NCI-H2196 (cell line): ENCODE results near the gene FOXF2.

ENCODE experiments used
- DNase-seq: peaks from one replicate; lab custom pipeline; 2025; ENCODE audit not compliant: unreplicated experiment; lab: John Stamatoyannopoulos, UW

Gene FOXF2

GRCh38 chr6:1438471-1438881, 49.1 kb downstream of the FOXF2 start:
- DNase-seq: no peak

- DNase-seq: no peak
These were observed 50.0 kb downstream of the FOXF2 start for GRCh38 chr6:1439349-1439748.

GRCh38 chr6:1442929-1443328, 53.6 kb downstream of the FOXF2 start:
- no peak for DNase-seq
